Measurements from ENCODE around the gene RBM12. TPM values are rescaled to one million over a fixed set of nuclear protein-coding genes. Genes with fewer than 3 reads are reported as not detected.

Gene RBM12
- total RNA-seq, 1 donor from 2014 or later: 189 TPM

DNA sequence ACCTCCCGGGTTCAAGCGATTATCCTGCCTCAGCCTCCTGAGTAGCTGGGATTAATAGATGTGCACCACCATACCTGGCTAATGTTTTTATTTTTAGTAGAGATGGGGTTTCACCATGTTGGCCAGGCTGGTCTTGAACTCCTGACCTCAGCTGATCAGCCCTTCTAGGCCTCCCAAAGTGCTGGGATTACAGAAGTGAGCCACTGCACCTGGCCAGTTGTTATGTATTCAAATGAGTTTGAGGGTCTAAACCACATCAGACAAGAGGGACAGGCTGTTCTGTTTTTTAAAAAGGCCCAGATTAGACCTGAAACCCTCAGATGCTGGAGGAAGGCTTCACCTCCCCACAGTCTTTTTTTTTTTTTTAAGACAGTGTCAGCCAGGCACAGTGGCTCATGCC lies 53.2 kb downstream of the RBM12 start:
- Mint-ChIP-seq H3K4me3 (no peak overlapping the region), H3K9me3 (no peaks in the 10 kb centered on the region), H3K36me3 (ENCODE audit: low read depth) (no peaks in the 10 kb centered on the region), H3K27me3 (ENCODE audit: low read depth) (peaks cover 14% of the 10 kb centered on the region), H3K4me1 (peaks cover 8% of the 10 kb centered on the region), H3K27ac (ENCODE audit: unreplicated experiment) (no peak overlapping the region)
- TF ChIP-seq, protein P1, sequence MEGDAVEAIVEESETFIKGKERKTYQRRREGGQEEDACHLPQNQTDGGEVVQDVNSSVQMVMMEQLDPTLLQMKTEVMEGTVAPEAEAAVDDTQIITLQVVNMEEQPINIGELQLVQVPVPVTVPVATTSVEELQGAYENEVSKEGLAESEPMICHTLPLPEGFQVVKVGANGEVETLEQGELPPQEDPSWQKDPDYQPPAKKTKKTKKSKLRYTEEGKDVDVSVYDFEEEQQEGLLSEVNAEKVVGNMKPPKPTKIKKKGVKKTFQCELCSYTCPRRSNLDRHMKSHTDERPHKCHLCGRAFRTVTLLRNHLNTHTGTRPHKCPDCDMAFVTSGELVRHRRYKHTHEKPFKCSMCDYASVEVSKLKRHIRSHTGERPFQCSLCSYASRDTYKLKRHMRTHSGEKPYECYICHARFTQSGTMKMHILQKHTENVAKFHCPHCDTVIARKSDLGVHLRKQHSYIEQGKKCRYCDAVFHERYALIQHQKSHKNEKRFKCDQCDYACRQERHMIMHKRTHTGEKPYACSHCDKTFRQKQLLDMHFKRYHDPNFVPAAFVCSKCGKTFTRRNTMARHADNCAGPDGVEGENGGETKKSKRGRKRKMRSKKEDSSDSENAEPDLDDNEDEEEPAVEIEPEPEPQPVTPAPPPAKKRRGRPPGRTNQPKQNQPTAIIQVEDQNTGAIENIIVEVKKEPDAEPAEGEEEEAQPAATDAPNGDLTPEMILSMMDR (conservative IDR thresholded peaks at IDR 0.05): no peak
- no peak for DNase-seq (ENCODE audit: low read depth, low spot score)

DNA sequence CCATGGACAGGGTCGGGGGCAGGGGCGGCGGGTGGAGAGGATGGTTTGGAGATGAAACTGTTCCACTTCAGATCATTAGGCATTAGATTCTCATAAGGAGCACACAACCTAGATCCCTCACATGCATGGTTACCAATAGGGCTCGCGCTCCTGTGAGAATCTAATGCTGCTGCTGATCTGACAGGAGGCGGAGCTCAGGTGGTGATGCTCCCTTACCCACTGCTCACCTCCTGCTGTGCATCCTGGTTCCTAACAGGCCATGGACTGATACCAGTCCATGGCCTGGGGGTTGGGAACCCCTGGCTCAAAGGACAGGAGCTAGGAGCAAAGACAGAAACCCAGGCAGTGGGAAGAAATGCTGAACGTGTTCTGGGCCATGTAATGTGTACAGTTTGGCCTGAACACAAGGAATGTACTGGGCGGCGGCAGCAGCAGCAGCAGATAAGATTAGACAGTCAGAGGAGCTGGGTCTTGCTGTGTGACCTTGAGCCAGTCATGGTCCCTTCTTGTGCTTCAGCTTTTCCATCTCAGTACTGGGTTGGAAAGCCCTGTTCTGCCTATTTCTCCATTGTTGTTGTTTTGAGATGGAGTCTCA lies 53.8 kb downstream of the RBM12 start:
- H3K4me1 Mint-ChIP-seq: peaks cover 4% of the 10 kb centered on the region
- no peak for DNase-seq (ENCODE audit: low read depth, low spot score)
- TF ChIP-seq, protein P1 (conservative IDR thresholded peaks at IDR 0.05): no peak

DNA sequence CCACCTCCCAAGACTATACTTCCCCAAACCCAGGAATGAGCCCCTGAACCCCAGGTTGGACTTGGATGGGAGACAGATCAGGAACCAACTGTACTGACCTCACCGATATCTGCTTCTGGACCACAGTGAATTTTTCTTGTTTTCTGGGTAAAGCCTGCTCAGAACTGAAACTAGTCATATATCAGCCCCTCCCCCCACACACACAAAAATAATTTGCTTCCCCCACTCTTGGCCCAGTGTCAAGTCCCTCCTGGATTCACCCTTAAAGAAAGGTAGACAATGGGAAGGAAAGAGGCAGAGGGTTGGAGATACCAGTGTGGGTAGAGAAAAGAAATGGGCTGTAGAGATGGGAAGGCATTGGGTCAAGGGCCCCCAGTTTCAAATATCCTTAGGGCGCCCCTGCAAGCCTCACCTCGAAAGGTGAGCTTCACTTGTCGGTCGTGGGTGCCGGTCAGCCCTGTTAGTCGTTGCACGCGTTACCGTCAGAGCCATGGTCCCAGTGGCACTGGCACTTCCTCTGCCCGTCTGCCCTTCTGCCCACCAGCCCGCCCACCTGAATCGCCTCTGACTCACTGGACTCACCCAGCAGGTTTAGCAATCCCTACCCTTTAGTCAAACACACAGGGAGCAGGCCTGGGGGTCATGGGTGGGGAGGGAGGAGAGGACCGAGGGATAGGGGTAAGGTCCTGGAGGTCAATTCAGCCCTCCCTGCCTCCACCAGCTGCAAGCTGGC lies 57.5 kb downstream of the RBM12 start:
- Mint-ChIP-seq H3K9me3 (no peaks in the 10 kb centered on the region), H3K27me3 (ENCODE audit: low read depth) (peaks cover 18% of the 10 kb centered on the region), H3K4me3 (no peak overlapping the region), H3K4me1 (no peaks in the 10 kb centered on the region), H3K27ac (ENCODE audit: unreplicated experiment) (no peak overlapping the region), H3K36me3 (ENCODE audit: low read depth) (no peaks in the 10 kb centered on the region)
- DNase-seq (ENCODE audit: low read depth, low spot score): no peak
- TF ChIP-seq, protein P1 (conservative IDR thresholded peaks at IDR 0.05): no peak

More for the DNA sequence above, 53.8 kb downstream of the RBM12 start:
- peaks cover 10% of the 10 kb centered on the region for H3K27me3 Mint-ChIP-seq (ENCODE audit: low read depth)
- H3K27ac Mint-ChIP-seq (ENCODE audit: unreplicated experiment): no peak overlapping the region
- H3K9me3 Mint-ChIP-seq: no peaks in the 10 kb centered on the region
- H3K36me3 Mint-ChIP-seq (ENCODE audit: low read depth): no peaks in the 10 kb centered on the region
- no peak overlapping the region for H3K4me3 Mint-ChIP-seq

DNA sequence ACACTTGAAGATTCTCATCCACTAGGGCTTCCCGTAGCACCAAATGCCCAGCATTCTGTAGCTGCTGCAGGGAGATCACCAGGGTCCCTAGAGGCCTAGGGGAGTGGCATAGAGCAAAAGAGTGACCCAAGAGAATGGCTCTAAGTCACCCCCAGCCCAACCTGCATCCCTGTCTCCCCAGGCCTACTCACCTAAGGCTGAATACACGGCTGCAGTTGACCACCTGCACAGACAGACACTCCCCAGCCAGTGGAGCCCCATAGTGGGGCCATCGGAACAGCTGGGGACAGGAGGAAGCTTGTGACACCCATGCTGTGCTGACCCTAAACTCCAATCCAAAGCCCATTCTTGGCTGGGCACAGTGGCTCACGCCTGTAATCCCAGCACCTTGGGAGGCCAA lies 58.6 kb downstream of the RBM12 start:
- TF ChIP-seq, protein P1 (conservative IDR thresholded peaks at IDR 0.05): no peak
- H3K36me3 Mint-ChIP-seq (ENCODE audit: low read depth): no peaks in the 10 kb centered on the region
- peaks cover 4% of the 10 kb centered on the region for H3K4me1 Mint-ChIP-seq
- no peak for DNase-seq (ENCODE audit: low read depth, low spot score)
- no peak overlapping the region for H3K4me3 Mint-ChIP-seq
- no peaks in the 10 kb centered on the region for H3K9me3 Mint-ChIP-seq
- peaks cover 26% of the 10 kb centered on the region for H3K27me3 Mint-ChIP-seq (ENCODE audit: low read depth)
- H3K27ac Mint-ChIP-seq (ENCODE audit: unreplicated experiment): no peak overlapping the region

DNA sequence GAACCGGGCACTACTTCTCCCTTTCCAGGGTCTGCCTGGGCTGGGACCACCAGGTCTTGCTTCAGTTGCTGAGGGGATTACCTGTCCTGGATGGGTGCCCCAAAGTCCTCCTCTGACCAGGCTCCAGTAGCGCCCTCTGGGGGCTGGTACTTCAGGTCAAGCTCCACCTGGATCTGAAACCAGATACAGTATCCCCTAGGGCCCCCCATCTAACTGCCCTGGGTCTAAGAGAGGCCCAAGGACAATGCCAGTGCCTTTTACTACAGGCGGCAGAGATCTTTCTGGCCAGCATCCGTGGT lies 60.3 kb downstream of the RBM12 start:
- Mint-ChIP-seq H3K27me3 (ENCODE audit: low read depth) (peaks cover 43% of the 10 kb centered on the region), H3K9me3 (no peaks in the 10 kb centered on the region), H3K4me1 (peaks cover 5% of the 10 kb centered on the region), H3K36me3 (ENCODE audit: low read depth) (no peaks in the 10 kb centered on the region), H3K27ac (ENCODE audit: unreplicated experiment) (no peak overlapping the region), H3K4me3 (no peak overlapping the region)
- TF ChIP-seq, protein P1 (conservative IDR thresholded peaks at IDR 0.05): no peak
- no peak for DNase-seq (ENCODE audit: low read depth, low spot score)
